Stomach (tissue), 4 donors: ENCODE data around the gene PTPRG.

Experiments
- EP300 ChIP-seq: sonication (generic); formaldehyde crosslinking; IDR thresholded peaks from one replicate; pipeline ENCODE4 v1.6.1; 2017; ENCODE audit warnings: antibody characterized with exemption
- POLR2A ChIP-seq, 4 donors: fragments of 450-650 bp; IDR thresholded peaks; one replicate each; pipeline ENCODE4 v1.6.1; 2016; ENCODE audit warnings: antibody characterized with exemption in 4 of 4, control low read depth in 2 of 4, mild to moderate bottlenecking in 1 of 4, moderate library complexity in 1 of 4
- POLR2AphosphoS5 ChIP-seq, 3 donors: sonication (generic); formaldehyde crosslinking; IDR thresholded peaks; one replicate each; pipeline ENCODE4 v1.6.1; 2016; ENCODE audit warnings: antibody characterized with exemption in 3 of 3
- TF ChIP-seq, protein P1 (sequence below), 7 experiments: fragments of 450-650 bp in 4 of 7; fragments of 200-600 bp in 3 of 7; sonication (generic) in 3 of 7; IDR thresholded peaks; one replicate each; pipeline ENCODE4 v1.5.1; 2016 to 2019; ENCODE audit warnings: antibody characterized with exemption in 7 of 7, control low read depth in 2 of 7, mild to moderate bottlenecking in 1 of 7

DNA sequence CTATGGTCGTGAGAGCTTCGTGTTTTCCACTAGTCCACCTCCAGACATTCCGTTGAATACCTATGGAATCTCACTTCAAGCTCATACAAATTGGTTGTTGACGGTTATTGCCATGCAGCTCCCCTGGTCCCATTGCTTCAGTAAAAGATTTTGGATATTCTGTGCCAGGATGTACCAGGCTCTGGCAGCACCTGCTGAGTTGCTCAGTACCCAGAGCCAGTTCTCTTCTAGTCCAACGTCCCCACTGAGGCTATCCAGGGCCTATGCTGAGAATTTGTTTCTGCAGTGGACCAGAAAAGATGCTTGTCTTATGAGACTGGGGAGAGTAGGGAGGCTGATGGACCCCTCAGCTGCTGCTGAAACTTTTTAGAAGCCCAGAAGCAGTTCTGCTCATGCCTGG, 533.1 kb downstream of the PTPRG start:
- TF ChIP-seq, protein P1, sequence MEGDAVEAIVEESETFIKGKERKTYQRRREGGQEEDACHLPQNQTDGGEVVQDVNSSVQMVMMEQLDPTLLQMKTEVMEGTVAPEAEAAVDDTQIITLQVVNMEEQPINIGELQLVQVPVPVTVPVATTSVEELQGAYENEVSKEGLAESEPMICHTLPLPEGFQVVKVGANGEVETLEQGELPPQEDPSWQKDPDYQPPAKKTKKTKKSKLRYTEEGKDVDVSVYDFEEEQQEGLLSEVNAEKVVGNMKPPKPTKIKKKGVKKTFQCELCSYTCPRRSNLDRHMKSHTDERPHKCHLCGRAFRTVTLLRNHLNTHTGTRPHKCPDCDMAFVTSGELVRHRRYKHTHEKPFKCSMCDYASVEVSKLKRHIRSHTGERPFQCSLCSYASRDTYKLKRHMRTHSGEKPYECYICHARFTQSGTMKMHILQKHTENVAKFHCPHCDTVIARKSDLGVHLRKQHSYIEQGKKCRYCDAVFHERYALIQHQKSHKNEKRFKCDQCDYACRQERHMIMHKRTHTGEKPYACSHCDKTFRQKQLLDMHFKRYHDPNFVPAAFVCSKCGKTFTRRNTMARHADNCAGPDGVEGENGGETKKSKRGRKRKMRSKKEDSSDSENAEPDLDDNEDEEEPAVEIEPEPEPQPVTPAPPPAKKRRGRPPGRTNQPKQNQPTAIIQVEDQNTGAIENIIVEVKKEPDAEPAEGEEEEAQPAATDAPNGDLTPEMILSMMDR (IDR thresholded peaks at IDR 0.05), result no peak
- no peak for TF ChIP-seq POLR2A (IDR thresholded peaks at IDR 0.05)
- no peak for TF ChIP-seq POLR2AphosphoS5 (IDR thresholded peaks at IDR 0.05)
- TF ChIP-seq EP300, result no peak
